DMS53 treated with DMSO at 0.1 percent for 48 hours (cell line): Measurements from ENCODE around the gene MUC21.

Experiments
- DNase-seq: peaks from one replicate; lab custom pipeline; 2025; ENCODE audit not compliant: unreplicated experiment; lab: John Stamatoyannopoulos, UW

The MUC21 gene

GRCh38 chr6:30983439-30983838 lies at the start of gene MUC21:
MUC21 (plus strand) TSS chr6:30983718; CDS start chr6:30983959, 241 bp downstream.
- no peak for DNase-seq

GRCh38 chr6:30935018-30935417 lies 48.5 kb upstream of the MUC21 start:
- no peak for DNase-seq

- DNase-seq: no peak
Observed at GRCh38 chr6:30937265-30937664, 46.3 kb upstream of the MUC21 start.

GRCh38 chr6:30938730-30939129 lies 44.8 kb upstream of the MUC21 start:
- DNase-seq: no peak

- no peak for DNase-seq
Observed at GRCh38 chr6:30939473-30939872, 44.0 kb upstream of the MUC21 start.

- DNase-seq: no peak
Observed at GRCh38 chr6:30940361-30940986, 43.0 kb upstream of the MUC21 start, which contains the start of gene MUCL3. MUCL3 (plus strand) TSS chr6:30940973; CDS start chr6:30941000, 27 bp downstream.

GRCh38 chr6:30942338-30943060 lies 41.0 kb upstream of the MUC21 start:
- DNase-seq: no peak

GRCh38 chr6:30944051-30944450 lies 39.5 kb upstream of the MUC21 start:
- DNase-seq: no peak

- no peak for DNase-seq
Observed at GRCh38 chr6:30945281-30945680, 38.2 kb upstream of the MUC21 start.

GRCh38 chr6:30947231-30947630 lies 36.3 kb upstream of the MUC21 start:
- DNase-seq: no peak

GRCh38 chr6:30948811-30949210 lies 34.7 kb upstream of the MUC21 start:
- DNase-seq: no peak

- no peak for DNase-seq
Observed at GRCh38 chr6:30951907-30952469, 31.5 kb upstream of the MUC21 start.

GRCh38 chr6:30954631-30955366 lies 28.7 kb upstream of the MUC21 start:
- no peak for DNase-seq

- DNase-seq: no peak
Observed at GRCh38 chr6:30955367-30956042, 28.0 kb upstream of the MUC21 start.

- DNase-seq: no peak
Observed at GRCh38 chr6:30957716-30958115, 25.8 kb upstream of the MUC21 start.

GRCh38 chr6:30960907-30961673 lies 22.4 kb upstream of the MUC21 start:
- no peak for DNase-seq

GRCh38 chr6:30962716-30963115 lies 20.8 kb upstream of the MUC21 start:
- no peak for DNase-seq

GRCh38 chr6:30963641-30964040 lies 19.9 kb upstream of the MUC21 start:
- no peak for DNase-seq

GRCh38 chr6:30964075-30964474 lies 19.4 kb upstream of the MUC21 start:
- no peak for DNase-seq

- DNase-seq: no peak
Observed at GRCh38 chr6:30965140-30965601, 18.3 kb upstream of the MUC21 start.
